Upper lobe of left lung (tissue), 4 donors: ENCODE data around the gene UPK3A.

Source experiments
- CTCF ChIP-seq, 6 experiments: fragments of 450-650 bp in 4 of 6; fragments of 200-600 bp in 2 of 6; sonication (generic) in 2 of 6; IDR thresholded peaks; one replicate each; pipeline ENCODE4 v1.5.1; 2016 to 2019; ENCODE audit warnings: antibody characterized with exemption in 6 of 6
- EP300 ChIP-seq, 4 donors: sonication (generic); formaldehyde crosslinking; IDR thresholded peaks; one replicate each; pipeline ENCODE4 v1.5.1; 2017; ENCODE audit warnings: antibody characterized with exemption in 4 of 4, control low read depth in 2 of 4

- TF ChIP-seq CTCF (IDR thresholded peaks at IDR 0.05) (peak in 3 of 6 experiments; percentile 11 to 38 (median 14)), EP300 (IDR thresholded peaks at IDR 0.05) (no peak)
These were observed 24.9 kb downstream of the UPK3A start, which contains the start of gene FAM118A for GRCh38 chr22:45309422-45310227.
